HepG2 (cell line): ENCODE measurements around the gene CALU. TPM values are rescaled to one million over a fixed set of nuclear protein-coding genes. Genes with fewer than 3 reads are reported as not detected.

Experiments used
- ATF7 ChIP-seq, 2 experiments: fragments of 450-650 bp in 1 of 2; sonication (generic) in 1 of 2; formaldehyde crosslinking in 1 of 2; IDR thresholded peaks; 2 replicates each; pipeline versions ENCODE4 v1.4.0 to v1.6.1; 2016 to 2020; ENCODE audit warnings: antibody characterized with exemption in 1 of 2, mild to moderate bottlenecking in 1 of 2, missing genetic modification reagents in 1 of 2
- IRX3 ChIP-seq: sonication (generic); formaldehyde crosslinking; IDR thresholded peaks from 2 replicates; pipeline ENCODE4 v1.8.1; 2023; ENCODE audit warnings: mild to moderate bottlenecking, low read depth, missing genetic modification reagents, borderline replicate concordance
- JARID2 ChIP-seq: sonication (generic); formaldehyde crosslinking; IDR thresholded peaks from 2 replicates; pipeline ENCODE4 v1.8.1; 2023; ENCODE audit warnings: missing genetic modification reagents, inconsistent platforms; ENCODE audit not compliant: insufficient replicate concordance
- MTA1 ChIP-seq: sonication (generic); formaldehyde crosslinking; IDR thresholded peaks from 2 replicates; pipeline ENCODE4 v1.4.0; 2020; ENCODE audit warnings: missing genetic modification reagents, mild to moderate bottlenecking, borderline replicate concordance
- RFXAP ChIP-seq: sonication (generic); formaldehyde crosslinking; IDR thresholded peaks from 2 replicates; pipeline ENCODE4 v1.4.0; 2020; ENCODE audit warnings: missing genetic modification reagents, borderline replicate concordance
- YEATS4 ChIP-seq: sonication (generic); formaldehyde crosslinking; IDR thresholded peaks from 2 replicates; pipeline ENCODE4 v1.4.0; 2020; ENCODE audit warnings: missing genetic modification reagents, borderline replicate concordance
- ZFX ChIP-seq: sonication (generic); formaldehyde crosslinking; IDR thresholded peaks from 2 replicates; pipeline ENCODE4 v1.4.0; 2020; ENCODE audit warnings: mild to moderate bottlenecking, low read depth, missing genetic modification reagents, moderate library complexity
- ZIK1 ChIP-seq: sonication (generic); formaldehyde crosslinking; IDR thresholded peaks from 2 replicates; pipeline ENCODE4 v1.5.0; 2020; ENCODE audit warnings: mild to moderate bottlenecking, low read depth, missing genetic modification reagents, borderline replicate concordance
- ZNF441 ChIP-seq: sonication (generic); formaldehyde crosslinking; IDR thresholded peaks from 2 replicates; pipeline ENCODE4 v1.7.0; 2021; ENCODE audit warnings: missing genetic modification reagents, borderline replicate concordance
- ZNF891 ChIP-seq: sonication (generic); formaldehyde crosslinking; IDR thresholded peaks from 2 replicates; pipeline ENCODE4 v1.5.0; 2020; ENCODE audit warnings: mild to moderate bottlenecking, missing genetic modification reagents
- ZSCAN21 ChIP-seq: sonication (generic); formaldehyde crosslinking; IDR thresholded peaks from 2 replicates; pipeline ENCODE4 v1.8.0; 2022; ENCODE audit warnings: mild to moderate bottlenecking, missing genetic modification reagents, moderate library complexity, borderline replicate concordance
- polyA plus RNA-seq, 8 experiments: library from polyadenylated mRNA; depleted of rRNA in 3 of 8; stranded (reverse) in 7 of 8; unstranded in 1 of 8; fragments of >200 nt; fragmentation: Illumina TruSeq in 4 of 8; extraction: Trizol in 4 of 8; gene quantifications; 2 replicates each; pipeline versions ENCODE4 v1.2.1 to v1.2.3, GENCODE V29; 2011 to 2016; ENCODE audit warnings: low read depth in 4 of 8, missing spikeins in 1 of 8, mixed read lengths in 1 of 8; ENCODE audit not compliant: insufficient read depth in 1 of 8
- total RNA-seq, 5 experiments: library from RNA; depleted of rRNA; stranded (reverse); fragments of >200 nt; fragmentation: Illumina TruSeq; extraction: Trizol; gene quantifications; 2 replicates each; pipeline ENCODE4 v1.2.3, GENCODE V29; 2016; ENCODE audit warnings: low read depth in 1 of 5
- TF ChIP-seq, protein P1 (sequence below): sonication (generic); formaldehyde crosslinking; IDR thresholded peaks from 2 replicates; pipeline ENCODE4 v1.4.0; 2020; ENCODE audit warnings: missing genetic modification reagents; ENCODE audit errors: not compliant biosample characterization
- TF ChIP-seq, protein P2 (sequence below): sonication (generic); formaldehyde crosslinking; IDR thresholded peaks from 2 replicates; pipeline ENCODE4 v1.4.0; 2020; ENCODE audit warnings: missing genetic modification reagents
- TF ChIP-seq, protein P3 (sequence below): sonication (generic); formaldehyde crosslinking; IDR thresholded peaks from 2 replicates; pipeline ENCODE4 v1.8.1; 2023; ENCODE audit warnings: mild to moderate bottlenecking, missing genetic modification reagents
- TF ChIP-seq, protein P4 (sequence below): sonication (generic); formaldehyde crosslinking; IDR thresholded peaks from 2 replicates; pipeline ENCODE4 v1.4.0; 2020; ENCODE audit warnings: missing genetic modification reagents
- TF ChIP-seq, protein P5 (sequence below): IDR thresholded peaks from 2 replicates; pipeline ENCODE4 v1.6.1; 2012; ENCODE audit warnings: inconsistent platforms
- TF ChIP-seq, protein P6 (sequence below): sonication (generic); formaldehyde crosslinking; IDR thresholded peaks from 2 replicates; pipeline ENCODE4 v1.9.0; 2022; ENCODE audit warnings: low read depth, missing genetic modification reagents
- TF ChIP-seq, protein P7 (sequence below): sonication (generic); formaldehyde crosslinking; conservative IDR thresholded peaks from 2 replicates; pipeline ENCODE4 v1.8.0; 2022; ENCODE audit warnings: low read depth, missing genetic modification reagents

CALU gene
- total and polyA plus RNA-seq, 2 of the 13 experiments (the other 11 are each of a cell fraction or from before 2014, with no cell fraction given) = 198 to 252 TPM

DNA sequence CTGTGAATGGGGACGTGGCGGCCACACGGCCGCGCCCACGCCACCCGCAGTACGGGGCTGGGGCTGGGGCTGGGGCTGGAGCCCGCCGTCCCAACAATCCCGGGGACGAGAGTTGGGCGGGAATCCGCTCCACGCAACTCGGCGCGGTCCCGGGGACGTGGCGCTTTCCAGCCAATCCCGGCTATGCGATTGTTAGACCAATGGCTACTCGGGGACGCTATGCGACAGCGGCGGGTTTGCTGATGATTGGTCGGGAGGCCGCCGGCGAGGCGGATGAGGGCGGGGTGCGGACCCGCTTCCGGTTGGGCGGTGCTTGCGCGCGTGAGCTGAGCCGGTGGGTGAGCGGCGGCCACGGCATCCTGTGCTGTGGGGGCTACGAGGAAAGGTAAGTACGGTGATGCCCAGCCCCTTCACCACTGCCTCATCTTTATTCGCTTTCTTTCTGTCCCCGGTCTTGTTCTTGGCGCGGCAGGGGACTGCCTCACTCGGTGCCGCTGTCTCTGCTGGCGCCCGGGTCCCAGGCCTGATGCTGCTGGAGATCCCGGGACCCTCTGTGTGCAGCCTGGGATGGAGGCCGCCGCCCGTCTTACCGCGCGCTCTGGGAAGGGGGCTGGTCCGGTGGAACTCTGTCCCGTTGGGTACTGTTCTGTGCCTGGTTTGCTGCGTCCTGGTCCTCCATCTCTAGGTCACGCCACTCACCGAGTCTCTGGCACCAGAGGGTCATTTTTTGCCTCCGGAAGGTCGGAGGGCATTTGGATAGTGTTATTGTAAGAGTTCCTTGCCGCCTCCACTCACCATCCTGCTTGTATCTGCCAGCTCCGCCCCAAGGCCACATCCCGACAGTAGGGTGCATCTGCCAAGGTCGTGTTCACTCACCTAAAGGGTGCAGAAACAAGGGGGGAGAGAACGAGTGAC lies at the start of gene CALU (continued):
- TF ChIP-seq MTA1 (CRISPR knock-in tag) (peak; percentile 70; the same call in 1 of the 2 replicates), ZNF441 (CRISPR knock-in tag) (no peak; the same call in 1 of the 2 replicates), RFXAP (CRISPR knock-in tag) (peak; percentile 98), ZSCAN21 (CRISPR knock-in tag) (peak; percentile 85), ATF7 (IDR thresholded peaks at IDR 0.05) (no peak), ATF7 (CRISPR knock-in tag; IDR thresholded peaks at IDR 0.05) (0 out of 2 replicates have a peak, but pooled peaks have one; percentile 44), JARID2 (CRISPR knock-in tag) (no peak), ZNF891 (CRISPR knock-in tag) (no peak; the same call in 1 of the 2 replicates), ZIK1 (CRISPR knock-in tag) (no peak), ZFX (CRISPR knock-in tag) (peak; percentile 87), IRX3 (CRISPR knock-in tag) (0 out of 2 replicates have a peak, but pooled peaks have one; percentile 60), YEATS4 (CRISPR knock-in tag) (peak; percentile 95)
- TF ChIP-seq, protein P1, sequence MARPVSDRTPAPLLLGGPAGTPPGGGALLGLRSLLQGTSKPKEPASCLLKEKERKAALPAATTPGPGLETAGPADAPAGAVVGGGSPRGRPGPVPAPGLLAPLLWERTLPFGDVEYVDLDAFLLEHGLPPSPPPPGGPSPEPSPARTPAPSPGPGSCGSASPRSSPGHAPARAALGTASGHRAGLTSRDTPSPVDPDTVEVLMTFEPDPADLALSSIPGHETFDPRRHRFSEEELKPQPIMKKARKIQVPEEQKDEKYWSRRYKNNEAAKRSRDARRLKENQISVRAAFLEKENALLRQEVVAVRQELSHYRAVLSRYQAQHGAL (CRISPR knock-in tag) = peak; percentile 82
- TF ChIP-seq, protein P2, sequence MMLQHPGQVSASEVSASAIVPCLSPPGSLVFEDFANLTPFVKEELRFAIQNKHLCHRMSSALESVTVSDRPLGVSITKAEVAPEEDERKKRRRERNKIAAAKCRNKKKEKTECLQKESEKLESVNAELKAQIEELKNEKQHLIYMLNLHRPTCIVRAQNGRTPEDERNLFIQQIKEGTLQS = no peak
- TF ChIP-seq, protein P3, sequence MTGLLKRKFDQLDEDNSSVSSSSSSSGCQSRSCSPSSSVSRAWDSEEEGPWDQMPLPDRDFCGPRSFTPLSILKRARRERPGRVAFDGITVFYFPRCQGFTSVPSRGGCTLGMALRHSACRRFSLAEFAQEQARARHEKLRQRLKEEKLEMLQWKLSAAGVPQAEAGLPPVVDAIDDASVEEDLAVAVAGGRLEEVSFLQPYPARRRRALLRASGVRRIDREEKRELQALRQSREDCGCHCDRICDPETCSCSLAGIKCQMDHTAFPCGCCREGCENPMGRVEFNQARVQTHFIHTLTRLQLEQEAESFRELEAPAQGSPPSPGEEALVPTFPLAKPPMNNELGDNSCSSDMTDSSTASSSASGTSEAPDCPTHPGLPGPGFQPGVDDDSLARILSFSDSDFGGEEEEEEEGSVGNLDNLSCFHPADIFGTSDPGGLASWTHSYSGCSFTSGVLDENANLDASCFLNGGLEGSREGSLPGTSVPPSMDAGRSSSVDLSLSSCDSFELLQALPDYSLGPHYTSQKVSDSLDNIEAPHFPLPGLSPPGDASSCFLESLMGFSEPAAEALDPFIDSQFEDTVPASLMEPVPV (CRISPR knock-in tag) = no peak
- TF ChIP-seq, protein P4, sequence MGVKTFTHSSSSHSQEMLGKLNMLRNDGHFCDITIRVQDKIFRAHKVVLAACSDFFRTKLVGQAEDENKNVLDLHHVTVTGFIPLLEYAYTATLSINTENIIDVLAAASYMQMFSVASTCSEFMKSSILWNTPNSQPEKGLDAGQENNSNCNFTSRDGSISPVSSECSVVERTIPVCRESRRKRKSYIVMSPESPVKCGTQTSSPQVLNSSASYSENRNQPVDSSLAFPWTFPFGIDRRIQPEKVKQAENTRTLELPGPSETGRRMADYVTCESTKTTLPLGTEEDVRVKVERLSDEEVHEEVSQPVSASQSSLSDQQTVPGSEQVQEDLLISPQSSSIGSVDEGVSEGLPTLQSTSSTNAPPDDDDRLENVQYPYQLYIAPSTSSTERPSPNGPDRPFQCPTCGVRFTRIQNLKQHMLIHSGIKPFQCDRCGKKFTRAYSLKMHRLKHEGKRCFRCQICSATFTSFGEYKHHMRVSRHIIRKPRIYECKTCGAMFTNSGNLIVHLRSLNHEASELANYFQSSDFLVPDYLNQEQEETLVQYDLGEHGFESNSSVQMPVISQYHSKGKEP (CRISPR knock-in tag) = no peak
- TF ChIP-seq, protein P5, sequence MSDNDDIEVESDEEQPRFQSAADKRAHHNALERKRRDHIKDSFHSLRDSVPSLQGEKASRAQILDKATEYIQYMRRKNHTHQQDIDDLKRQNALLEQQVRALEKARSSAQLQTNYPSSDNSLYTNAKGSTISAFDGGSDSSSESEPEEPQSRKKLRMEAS = peak; percentile 95
- TF ChIP-seq, protein P6, sequence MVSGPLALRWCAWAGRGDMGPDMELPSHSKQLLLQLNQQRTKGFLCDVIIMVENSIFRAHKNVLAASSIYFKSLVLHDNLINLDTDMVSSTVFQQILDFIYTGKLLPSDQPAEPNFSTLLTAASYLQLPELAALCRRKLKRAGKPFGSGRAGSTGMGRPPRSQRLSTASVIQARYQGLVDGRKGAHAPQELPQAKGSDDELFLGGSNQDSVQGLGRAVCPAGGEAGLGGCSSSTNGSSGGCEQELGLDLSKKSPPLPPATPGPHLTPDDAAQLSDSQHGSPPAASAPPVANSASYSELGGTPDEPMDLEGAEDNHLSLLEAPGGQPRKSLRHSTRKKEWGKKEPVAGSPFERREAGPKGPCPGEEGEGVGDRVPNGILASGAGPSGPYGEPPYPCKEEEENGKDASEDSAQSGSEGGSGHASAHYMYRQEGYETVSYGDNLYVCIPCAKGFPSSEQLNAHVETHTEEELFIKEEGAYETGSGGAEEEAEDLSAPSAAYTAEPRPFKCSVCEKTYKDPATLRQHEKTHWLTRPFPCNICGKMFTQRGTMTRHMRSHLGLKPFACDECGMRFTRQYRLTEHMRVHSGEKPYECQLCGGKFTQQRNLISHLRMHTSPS (CRISPR knock-in tag) = no peak
- TF ChIP-seq, protein P7, sequence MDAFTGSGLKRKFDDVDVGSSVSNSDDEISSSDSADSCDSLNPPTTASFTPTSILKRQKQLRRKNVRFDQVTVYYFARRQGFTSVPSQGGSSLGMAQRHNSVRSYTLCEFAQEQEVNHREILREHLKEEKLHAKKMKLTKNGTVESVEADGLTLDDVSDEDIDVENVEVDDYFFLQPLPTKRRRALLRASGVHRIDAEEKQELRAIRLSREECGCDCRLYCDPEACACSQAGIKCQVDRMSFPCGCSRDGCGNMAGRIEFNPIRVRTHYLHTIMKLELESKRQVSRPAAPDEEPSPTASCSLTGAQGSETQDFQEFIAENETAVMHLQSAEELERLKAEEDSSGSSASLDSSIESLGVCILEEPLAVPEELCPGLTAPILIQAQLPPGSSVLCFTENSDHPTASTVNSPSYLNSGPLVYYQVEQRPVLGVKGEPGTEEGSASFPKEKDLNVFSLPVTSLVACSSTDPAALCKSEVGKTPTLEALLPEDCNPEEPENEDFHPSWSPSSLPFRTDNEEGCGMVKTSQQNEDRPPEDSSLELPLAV = no peak
